GM10266 (cell line): ENCODE results near the gene ARHGAP35.

Experiments
- DNase-seq: peaks from one replicate; pipeline ENCODE4 v3.0.0; 2012; ENCODE audit errors: extremely low spot score
- CTCF ChIP-seq: IDR thresholded peaks from 2 replicates; pipeline ENCODE4 v1.5.1; 2012; ENCODE audit warnings: mild to moderate bottlenecking, low read depth; ENCODE audit not compliant: control insufficient read depth, insufficient read depth; ENCODE audit errors: missing control alignments

ARHGAP35 gene

GRCh38 chr19:46823049-46823448 is 37.7 kb upstream of the ARHGAP35 start:
- DNase-seq, result no peak
- TF ChIP-seq CTCF, result no peak

GRCh38 chr19:46824890-46825730 is 35.7 kb upstream of the ARHGAP35 start:
- no peak for DNase-seq

GRCh38 chr19:46825731-46826055 is 35.1 kb upstream of the ARHGAP35 start:
- TF ChIP-seq CTCF, result no peak
- DNase-seq, result no peak

More at GRCh38 chr19:46824890-46825730, 35.7 kb upstream of the ARHGAP35 start:
- peak; percentile 14 for TF ChIP-seq CTCF

- TF ChIP-seq CTCF, result no peak
- no peak for DNase-seq
These were observed 32.3 kb upstream of the ARHGAP35 start for GRCh38 chr19:46828484-46828883.

GRCh38 chr19:46830864-46831263 is 29.9 kb upstream of the ARHGAP35 start:
- DNase-seq, result no peak
- no peak for TF ChIP-seq CTCF

GRCh38 chr19:46834121-46834520 is 26.7 kb upstream of the ARHGAP35 start:
- TF ChIP-seq CTCF, result no peak
- no peak for DNase-seq

GRCh38 chr19:46834984-46835383 is 25.8 kb upstream of the ARHGAP35 start:
- no peak for TF ChIP-seq CTCF
- DNase-seq, result no peak
